Mesendoderm (in vitro differentiated cells): Measurements from ENCODE around the gene C2orf81.

Experiments used
- DNase-seq: peaks from one replicate; pipeline ENCODE4 v3.0.0; 2013
- H2AK5ac ChIP-seq: 2 replicates; pipeline ENCODE4 v1.6.1; 2013; ENCODE audit warnings: low read length, inconsistent platforms
- H2BK120ac ChIP-seq: 2 replicates; pipeline ENCODE4 v1.6.1; 2013; ENCODE audit warnings: low read depth, mild to moderate bottlenecking, low read length, moderate library complexity, mixed read lengths
- H2BK15ac ChIP-seq: replicated peaks from 2 replicates; pipeline ENCODE4 v1.6.1; 2013; ENCODE audit warnings: low read depth, mild to moderate bottlenecking, moderate library complexity
- H2BK5ac ChIP-seq: 2 replicates; pipeline ENCODE4 v1.6.1; 2013; ENCODE audit warnings: low read length, inconsistent platforms
- H3K18ac ChIP-seq: 2 replicates; pipeline ENCODE4 v1.6.1; 2013; ENCODE audit warnings: mild to moderate bottlenecking, low read length, mixed read lengths
- H3K23ac ChIP-seq: one replicate; pipeline ENCODE4 v1.6.1; 2013; ENCODE audit warnings: low read length
- H3K27ac ChIP-seq: 2 replicates; pipeline ENCODE4 v1.5.1; 2013; ENCODE audit warnings: low read depth, mild to moderate bottlenecking, inconsistent platforms, low read length, moderate library complexity
- H3K27me3 ChIP-seq: 2 replicates; pipeline ENCODE4 v1.6.1; 2013; ENCODE audit warnings: low read length, control low read depth, mild to moderate bottlenecking, inconsistent platforms; ENCODE audit not compliant: insufficient read depth, poor library complexity
- H3K36me3 ChIP-seq: 2 replicates; pipeline ENCODE4 v1.6.1; 2013; ENCODE audit warnings: low read length, inconsistent platforms; ENCODE audit not compliant: control insufficient read depth, insufficient read depth
- H3K4ac ChIP-seq: one replicate; pipeline ENCODE4 v1.6.1; 2013; ENCODE audit warnings: low read depth, mild to moderate bottlenecking, low read length, moderate library complexity
- H3K4me1 ChIP-seq: 2 replicates; pipeline ENCODE4 v1.6.1; 2013; ENCODE audit warnings: low read depth, low read length, inconsistent platforms; ENCODE audit not compliant: control insufficient read depth
- H3K4me2 ChIP-seq: 2 replicates; pipeline ENCODE4 v1.6.1; 2013; ENCODE audit warnings: low read length
- H3K4me3 ChIP-seq: 2 replicates; pipeline ENCODE4 v1.5.1; 2013; ENCODE audit warnings: mild to moderate bottlenecking, low read length
- H3K56ac ChIP-seq: one replicate; pipeline ENCODE4 v1.6.1; 2013; ENCODE audit warnings: low read length
- H3K79me1 ChIP-seq: 2 replicates; pipeline ENCODE4 v1.6.1; 2013; ENCODE audit warnings: low read length, inconsistent platforms
- H3K79me2 ChIP-seq: 2 replicates; pipeline ENCODE4 v1.6.1; 2013; ENCODE audit warnings: mild to moderate bottlenecking, low read length; ENCODE audit not compliant: control insufficient read depth, insufficient read depth
- H3K9ac ChIP-seq: 2 replicates; pipeline ENCODE4 v1.6.1; 2013; ENCODE audit warnings: low read length, inconsistent platforms
- H4K5ac ChIP-seq: one replicate; pipeline ENCODE4 v1.6.1; 2013; ENCODE audit warnings: low read length
- H4K8ac ChIP-seq: one replicate; pipeline ENCODE4 v1.6.1; 2013; ENCODE audit warnings: low read depth, mild to moderate bottlenecking, control low read depth, low read length, moderate library complexity
- WGBS: extraction: QIAGEN DNeasy Blood & Tissue Kit; methylation state at CpG from one replicate; pipeline ENCODE4 v1.1.7; 2013; ENCODE audit warnings: low lambda C conversion rate, missing lambda C conversion rate; ENCODE audit not compliant: insufficient coverage; ENCODE audit errors: extremely low coverage; 5-methylcytosine and 5-hydroxymethylcytosine counted together

Gene C2orf81

DNA sequence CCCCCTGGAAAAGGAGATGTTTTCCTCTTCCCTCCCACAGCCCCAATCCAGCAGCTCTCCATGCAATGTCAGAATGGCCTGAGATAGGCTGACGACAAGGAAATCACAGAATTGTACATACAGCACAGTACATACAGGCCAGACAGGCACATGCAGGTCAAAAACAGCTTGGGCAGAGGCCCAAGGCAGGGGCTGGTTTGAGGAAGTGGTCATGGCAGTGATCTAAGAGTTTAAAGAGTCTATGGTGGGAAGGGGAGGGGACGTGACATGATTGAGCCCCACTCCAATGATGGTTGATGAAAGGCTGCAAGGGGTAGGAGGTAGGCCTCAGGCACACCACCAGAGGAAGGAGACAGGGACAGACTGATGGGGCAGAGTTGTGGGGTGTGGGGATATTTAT lies 45.6 kb downstream of the C2orf81 start:
- Histone ChIP-seq H3K4me1 (peaks cover 28% of the 10 kb centered on the region), H2BK120ac (no peak overlapping the region), H4K8ac (no peak overlapping the region), H3K9ac (no peak overlapping the region), H2BK5ac (no peak overlapping the region), H3K79me1 (peaks cover 40% of the 10 kb centered on the region), H4K5ac (no peak overlapping the region), H3K79me2 (peaks cover 27% of the 10 kb centered on the region), H3K23ac (no peak overlapping the region), H3K18ac (no peak overlapping the region), H3K4me2 (no peak overlapping the region), H3K27me3 (no peaks in the 10 kb centered on the region), H3K36me3 (peaks cover 3% of the 10 kb centered on the region), H2BK15ac (no peak overlapping the region), H3K56ac (no peak overlapping the region), H2AK5ac (no peak overlapping the region), H3K27ac (no peak overlapping the region), H3K4ac (no peak overlapping the region), H3K4me3 (no peak overlapping the region)
- WGBS, result no CpG with 5 or more reads among the region's 2 CpGs
- no peak for DNase-seq

DNA sequence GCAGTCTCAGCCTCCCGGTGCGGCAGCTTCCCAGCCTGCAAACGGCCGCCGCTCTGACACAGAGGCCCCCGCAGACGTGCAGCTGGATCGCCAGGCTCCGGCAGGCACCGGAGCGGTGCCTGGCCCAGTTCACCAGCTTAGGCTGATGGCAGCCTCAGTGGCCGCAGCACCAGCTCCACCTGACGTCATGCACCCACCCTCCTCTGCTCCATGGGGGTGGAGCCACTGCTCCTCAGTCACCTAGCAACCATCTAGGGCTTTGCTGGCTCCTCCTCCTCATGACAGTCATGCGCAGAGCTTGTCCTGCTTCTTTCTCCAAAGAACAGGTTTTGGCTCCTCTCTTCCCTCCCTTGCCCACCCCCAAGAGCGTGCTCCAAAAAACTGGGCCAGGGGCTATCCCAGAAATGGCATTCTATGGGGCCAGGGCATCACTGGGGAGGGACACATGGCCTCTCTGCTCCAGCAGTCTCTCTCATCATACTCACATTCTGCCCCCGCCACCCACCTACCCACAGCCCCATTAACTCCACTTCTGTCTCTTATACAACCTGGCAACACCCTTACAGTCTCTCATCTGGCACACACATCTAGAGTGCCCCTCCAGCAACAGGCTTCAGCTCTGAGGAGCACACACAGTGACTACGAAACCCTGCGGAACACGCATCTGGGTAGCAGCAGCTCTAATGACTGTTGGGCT lies 46.8 kb downstream of the C2orf81 start:
- no peak overlapping the region for H4K5ac ChIP-seq
- H3K4ac ChIP-seq, result no peak overlapping the region
- H3K23ac ChIP-seq, result no peak overlapping the region
- no peak overlapping the region for H3K18ac ChIP-seq
- peak overlapping the region; percentile 65 for H3K56ac ChIP-seq
- H3K79me2 ChIP-seq, result peaks cover 19% of the 10 kb centered on the region
- peaks cover 11% of the 10 kb centered on the region for H3K36me3 ChIP-seq
- no peak overlapping the region for H3K27ac ChIP-seq
- no peaks in the 10 kb centered on the region for H3K27me3 ChIP-seq
- H4K8ac ChIP-seq, result no peak overlapping the region
- peaks cover 22% of the 10 kb centered on the region for H3K4me1 ChIP-seq
- H2AK5ac ChIP-seq, result no peak overlapping the region
- H3K9ac ChIP-seq, result peak overlapping the region; percentile 64
- peak overlapping the region; percentile 82 for H3K4me2 ChIP-seq
- H3K79me1 ChIP-seq, result peaks cover 36% of the 10 kb centered on the region
- H2BK120ac ChIP-seq, result no peak overlapping the region
- no peak overlapping the region for H2BK15ac ChIP-seq
- no peak overlapping the region for H3K4me3 ChIP-seq
- DNase-seq, result peak; percentile 96
- no peak overlapping the region for H2BK5ac ChIP-seq
- WGBS, result no CpG with 5 or more reads among the region's 19 CpGs

DNA sequence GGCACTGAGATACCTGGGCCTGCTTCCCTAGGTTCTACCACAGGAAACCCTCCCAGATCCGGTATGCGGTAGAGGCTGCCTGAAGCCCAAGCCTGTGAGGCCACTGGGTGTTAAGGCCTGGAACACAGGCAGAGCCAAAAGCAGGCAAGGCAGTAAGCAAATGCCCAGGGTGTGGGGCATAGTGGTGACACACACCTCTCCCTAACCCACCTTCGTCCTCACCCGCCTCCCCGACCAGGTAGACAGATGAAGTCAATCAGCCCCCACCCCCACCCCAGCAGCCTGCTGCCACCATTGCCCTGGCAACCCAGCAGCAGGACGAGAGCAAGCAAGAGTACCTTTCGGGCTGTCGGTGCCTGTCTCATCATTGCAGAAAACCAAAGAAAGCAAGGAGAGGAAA lies 47.4 kb downstream of the C2orf81 start:
- Histone ChIP-seq H3K18ac (no peak overlapping the region), H2BK5ac (no peak overlapping the region), H4K8ac (no peak overlapping the region), H4K5ac (no peak overlapping the region), H3K4ac (no peak overlapping the region), H3K79me2 (peaks cover 13% of the 10 kb centered on the region), H3K23ac (no peak overlapping the region), H3K27me3 (no peaks in the 10 kb centered on the region), H2AK5ac (no peak overlapping the region), H3K9ac (peak overlapping the region; percentile 64), H3K56ac (peak overlapping the region; percentile 65), H2BK15ac (no peak overlapping the region), H2BK120ac (no peak overlapping the region), H3K4me1 (peaks cover 17% of the 10 kb centered on the region), H3K4me3 (no peak overlapping the region), H3K36me3 (peaks cover 11% of the 10 kb centered on the region), H3K4me2 (peak overlapping the region; percentile 82), H3K27ac (no peak overlapping the region), H3K79me1 (peaks cover 33% of the 10 kb centered on the region)
- WGBS, result no CpG with 5 or more reads among the region's 8 CpGs
- peak; percentile 50 for DNase-seq

DNA sequence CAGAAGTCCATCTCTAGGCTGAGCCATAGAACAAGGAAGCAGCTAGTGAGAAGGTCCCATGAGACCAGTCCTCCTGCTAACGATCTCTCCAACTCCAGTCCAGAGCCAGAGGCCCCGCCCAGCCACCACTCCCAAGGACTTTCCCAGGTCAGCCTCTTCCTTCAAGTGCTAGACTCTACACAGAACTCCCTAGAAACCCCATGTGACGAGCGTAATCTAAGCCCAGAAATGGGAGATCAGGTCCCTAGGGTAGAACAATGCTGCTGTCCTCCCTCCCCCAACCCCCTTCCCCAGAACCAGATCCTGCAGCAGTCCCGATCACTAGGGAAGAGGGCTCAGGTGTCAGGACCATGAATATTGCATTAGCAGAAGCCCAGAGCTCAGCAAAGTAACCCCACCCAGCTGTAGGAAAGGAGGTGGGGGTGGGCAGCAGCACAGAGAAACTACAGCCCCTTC lies 48.2 kb downstream of the C2orf81 start:
- no peak overlapping the region for H2BK5ac ChIP-seq
- H4K5ac ChIP-seq, result no peak overlapping the region
- peak; percentile 74 for DNase-seq
- H3K36me3 ChIP-seq, result peaks cover 13% of the 10 kb centered on the region
- no peaks in the 10 kb centered on the region for H3K27me3 ChIP-seq
- peaks cover 17% of the 10 kb centered on the region for H3K4me1 ChIP-seq
- H2AK5ac ChIP-seq, result no peak overlapping the region
- H3K4me3 ChIP-seq, result no peak overlapping the region
- WGBS, result no CpG with 5 or more reads among the region's 5 CpGs
- H3K23ac ChIP-seq, result no peak overlapping the region
- no peak overlapping the region for H3K56ac ChIP-seq
- no peak overlapping the region for H4K8ac ChIP-seq
- no peak overlapping the region for H2BK15ac ChIP-seq
- H2BK120ac ChIP-seq, result no peak overlapping the region
- H3K79me2 ChIP-seq, result peaks cover 9% of the 10 kb centered on the region
- H3K9ac ChIP-seq, result no peak overlapping the region
- H3K18ac ChIP-seq, result no peak overlapping the region
- H3K4ac ChIP-seq, result no peak overlapping the region
- H3K4me2 ChIP-seq, result no peak overlapping the region
- H3K27ac ChIP-seq, result no peak overlapping the region
- peaks cover 33% of the 10 kb centered on the region for H3K79me1 ChIP-seq

DNA sequence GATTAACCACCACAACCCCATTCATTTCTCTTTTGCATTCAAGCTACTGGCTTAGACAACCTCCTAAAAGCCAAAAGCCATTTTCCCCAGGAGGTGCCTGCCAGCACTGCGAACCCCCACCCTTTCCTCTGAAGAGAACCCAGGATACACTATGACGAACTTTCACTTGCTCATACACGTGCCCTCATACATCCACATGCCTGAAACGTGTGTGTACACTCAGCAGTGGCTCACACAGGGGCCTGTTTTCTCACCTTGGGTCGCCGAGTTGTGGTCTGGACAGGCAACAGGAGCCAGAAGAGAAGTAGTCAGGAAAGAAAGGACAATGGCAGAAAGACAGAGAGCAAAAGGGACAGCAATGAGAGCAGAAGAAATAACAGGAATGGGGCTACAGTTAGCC lies 48.7 kb downstream of the C2orf81 start:
- Histone ChIP-seq H3K79me2 (peaks cover 7% of the 10 kb centered on the region), H3K27ac (no peak overlapping the region), H3K4me2 (no peak overlapping the region), H3K23ac (no peak overlapping the region), H2BK120ac (no peak overlapping the region), H3K27me3 (no peaks in the 10 kb centered on the region), H2BK5ac (no peak overlapping the region), H2AK5ac (no peak overlapping the region), H3K36me3 (peaks cover 14% of the 10 kb centered on the region), H3K4me3 (no peak overlapping the region), H3K4me1 (peaks cover 17% of the 10 kb centered on the region), H4K5ac (no peak overlapping the region), H3K56ac (no peak overlapping the region), H3K18ac (no peak overlapping the region), H3K79me1 (peaks cover 30% of the 10 kb centered on the region), H3K4ac (no peak overlapping the region), H3K9ac (peak overlapping the region; percentile 18), H2BK15ac (no peak overlapping the region), H4K8ac (no peak overlapping the region)
- WGBS, result no CpG with 5 or more reads among the region's 6 CpGs
- DNase-seq, result no peak

DNA sequence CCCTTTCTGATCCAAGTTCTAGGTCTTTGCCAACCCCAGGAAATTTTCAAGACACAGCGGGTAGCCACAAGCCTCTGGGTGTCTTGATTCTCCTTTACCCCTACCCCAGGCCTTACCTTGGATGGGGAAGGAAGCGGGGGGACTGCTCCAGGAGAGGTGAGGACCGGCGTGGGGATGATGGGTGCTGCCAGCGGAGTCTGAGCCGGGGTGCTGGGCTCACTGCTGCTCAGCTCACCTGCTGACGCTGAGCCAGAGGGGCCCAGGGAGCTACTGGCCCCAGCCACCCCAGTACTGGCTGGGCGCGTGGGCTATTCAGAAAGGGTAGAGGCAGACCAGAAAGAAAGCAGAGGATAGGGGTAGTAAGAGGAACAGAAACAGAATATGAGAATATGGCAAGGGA lies 50.0 kb downstream of the C2orf81 start:
- H2BK15ac ChIP-seq, result no peak overlapping the region
- peaks cover 7% of the 10 kb centered on the region for H3K79me2 ChIP-seq
- H3K56ac ChIP-seq, result no peak overlapping the region
- no peak overlapping the region for H3K4ac ChIP-seq
- H2BK5ac ChIP-seq, result no peak overlapping the region
- H3K4me1 ChIP-seq, result peaks cover 17% of the 10 kb centered on the region
- H3K23ac ChIP-seq, result no peak overlapping the region
- no peak overlapping the region for H3K4me3 ChIP-seq
- H4K8ac ChIP-seq, result no peak overlapping the region
- H3K36me3 ChIP-seq, result peaks cover 23% of the 10 kb centered on the region
- H3K4me2 ChIP-seq, result no peak overlapping the region
- peaks cover 24% of the 10 kb centered on the region for H3K79me1 ChIP-seq
- H3K9ac ChIP-seq, result no peak overlapping the region
- no peak overlapping the region for H4K5ac ChIP-seq
- no peak overlapping the region for H2BK120ac ChIP-seq
- H3K27me3 ChIP-seq, result no peaks in the 10 kb centered on the region
- WGBS, result no CpG with 5 or more reads among the region's 9 CpGs
- H2AK5ac ChIP-seq, result no peak overlapping the region
- DNase-seq, result no peak
- no peak overlapping the region for H3K18ac ChIP-seq
- H3K27ac ChIP-seq, result no peak overlapping the region
